HepG2 (cell line): ENCODE results near the gene NT5DC4. TPM values are rescaled to one million over a fixed set of nuclear protein-coding genes. Genes with fewer than 3 reads are reported as not detected.

Source experiments
- ATAC-seq: fragments of 200-7000 bp; cut with Tn5 transposase; 3 replicates; pipeline ENCODE4 v1.9.1; 2020; ENCODE audit warnings: mild to moderate bottlenecking, moderate library complexity
- BruUV-seq: library from RNA; stranded (reverse); fragments of 400-500 nt; replicated peaks from 2 replicates; lab custom pipeline; 2021; lab: Mats Ljungman, UMichigan
- CTCF ChIA-PET: fragments of 300-600 bp; formaldehyde crosslinking; extraction: SDS; loops from one replicate; lab custom pipeline; 2021; ENCODE audit warnings: low total read pairs, inconsistent platforms, low intra/inter-chr PET ratio; lab: Yijun Ruan, JAX
- POLR2A ChIA-PET: fragments of 350-600 bp; sonication (Branson Sonifier 250); formaldehyde crosslinking; loops from one replicate; lab custom pipeline; 2020; ENCODE audit warnings: antibody characterized with exemption, inconsistent platforms; lab: Yijun Ruan, JAX
- DNase-seq: peaks from one replicate; pipeline ENCODE4 v3.0.0-alpha.2; 2015; ENCODE audit warnings: low spot score
- FAIRE-seq: peaks from 3 replicates; lab custom pipeline; 2011; peaks lifted over from hg19 to GRCh38; lab: Jason Lieb, UNC
- H2AFZ ChIP-seq: one replicate; pipeline ENCODE4 v1.6.1; 2011; ENCODE audit warnings: low read length, inconsistent platforms
- H3K27ac ChIP-seq: fragments of 300-600 bp; 3 replicates; pipeline ENCODE4 v1.8.0; 2011; ENCODE audit warnings: mixed run types, mild to moderate bottlenecking, mixed read lengths, low read length, inconsistent platforms; ENCODE audit not compliant: insufficient read depth; ENCODE audit errors: extremely low read length
- H3K27me3 ChIP-seq, 2 experiments: fragments of 200-600 bp in 1 of 2; 2 replicates in 1 of 2; 3 replicates in 1 of 2; pipeline versions ENCODE4 v1.6.0 to v1.8.0; 2011; ENCODE audit warnings: low read length in 2 of 2, mild to moderate bottlenecking in 2 of 2, moderate library complexity in 2 of 2, inconsistent platforms in 1 of 2; ENCODE audit not compliant: insufficient read depth in 2 of 2, control insufficient read depth in 1 of 2
- H3K36me3 ChIP-seq, 2 experiments: fragments of 200-600 bp in 1 of 2; replicated peaks in 1 of 2; 2 replicates in 1 of 2; 3 replicates in 1 of 2; pipeline versions ENCODE4 v1.5.1 to v1.8.0; 2011; ENCODE audit warnings: low read length in 2 of 2, inconsistent platforms in 1 of 2; ENCODE audit not compliant: insufficient read depth in 2 of 2, control insufficient read depth in 1 of 2
- H3K4me1 ChIP-seq: 2 replicates; pipeline ENCODE4 v1.5.1; 2012; ENCODE audit warnings: low read length, inconsistent platforms; ENCODE audit not compliant: insufficient read depth
- H3K4me2 ChIP-seq: 2 replicates; pipeline ENCODE4 v1.6.0; 2011; ENCODE audit warnings: low read depth, low read length, inconsistent platforms
- H3K4me3 ChIP-seq, 3 experiments: fragments of 200-600 bp in 1 of 3; sonication (generic), shearing (Covaris generic) in 1 of 3; replicated peaks in 1 of 3; 2 replicates each; pipeline ENCODE4 v1.5.1; 2011 to 2016; ENCODE audit warnings: low read length in 3 of 3, inconsistent platforms in 2 of 3, low read depth in 2 of 3, mild to moderate bottlenecking in 2 of 3, control low read depth in 1 of 3, mixed read lengths in 1 of 3; ENCODE audit not compliant: insufficient read depth in 1 of 3
- H3K79me2 ChIP-seq: one replicate; pipeline ENCODE4 v1.6.1; 2011; ENCODE audit warnings: low read length, inconsistent platforms; ENCODE audit not compliant: insufficient read depth
- H3K9ac ChIP-seq: 2 replicates; pipeline ENCODE4 v1.6.0; 2011; ENCODE audit warnings: mild to moderate bottlenecking, low read depth, low read length, inconsistent platforms; ENCODE audit not compliant: insufficient read depth
- H3K9me3 ChIP-seq: 2 replicates; pipeline ENCODE4 v1.5.1; 2012; ENCODE audit warnings: mild to moderate bottlenecking, low read length
- H4K20me1 ChIP-seq: 2 replicates; pipeline ENCODE4 v1.6.0; 2011; ENCODE audit warnings: inconsistent platforms, mild to moderate bottlenecking, low read length, moderate library complexity; ENCODE audit not compliant: insufficient read depth
- BRCA1 ChIP-seq: sonication (generic); formaldehyde crosslinking; IDR thresholded peaks from 2 replicates; pipeline ENCODE4 v1.4.0; 2020; ENCODE audit warnings: missing genetic modification reagents
- BRF2 ChIP-seq: sonication (generic); formaldehyde crosslinking; IDR thresholded peaks from 2 replicates; pipeline ENCODE4 v1.8.1; 2022; ENCODE audit warnings: mild to moderate bottlenecking, missing genetic modification reagents
- CENPX ChIP-seq: sonication (generic); formaldehyde crosslinking; IDR thresholded peaks from 2 replicates; pipeline ENCODE4 v1.9.0; 2021; ENCODE audit warnings: mild to moderate bottlenecking, missing genetic modification reagents, moderate library complexity
- CTCF ChIP-seq: sonication (generic); formaldehyde crosslinking; IDR thresholded peaks from 2 replicates; pipeline ENCODE4 v1.5.0; 2020; ENCODE audit warnings: mild to moderate bottlenecking, missing genetic modification reagents, moderate library complexity
- ETV5 ChIP-seq: IDR thresholded peaks from 2 replicates; pipeline ENCODE4 v1.6.1; 2018; ENCODE audit warnings: missing biosample characterization, missing genetic modification reagents, inconsistent platforms, borderline replicate concordance
- KDM1A ChIP-seq: IDR thresholded peaks from 2 replicates; pipeline ENCODE4 v1.6.1; 2016; ENCODE audit warnings: missing compliant biosample characterization
- MTA3 ChIP-seq: sonication (generic); formaldehyde crosslinking; IDR thresholded peaks from 2 replicates; pipeline ENCODE4 v1.4.0; 2020; ENCODE audit warnings: missing genetic modification reagents
- NFE2L1 ChIP-seq: sonication (generic); formaldehyde crosslinking; IDR thresholded peaks from 2 replicates; pipeline ENCODE4 v1.4.0; 2020; ENCODE audit warnings: missing genetic modification reagents, mild to moderate bottlenecking, borderline replicate concordance
- RFX1 ChIP-seq: fragments of 450-650 bp; IDR thresholded peaks from 2 replicates; pipeline ENCODE4 v1.6.1; 2017
- SP4 ChIP-seq: sonication (generic); formaldehyde crosslinking; IDR thresholded peaks from 2 replicates; pipeline ENCODE4 v1.8.1; 2023; ENCODE audit warnings: mild to moderate bottlenecking, missing genetic modification reagents
- THAP9 ChIP-seq: sonication (generic); formaldehyde crosslinking; IDR thresholded peaks from 2 replicates; pipeline ENCODE4; 2020; ENCODE audit warnings: missing genetic modification reagents, mild to moderate bottlenecking, borderline replicate concordance
- TOE1 ChIP-seq: sonication (generic); formaldehyde crosslinking; IDR thresholded peaks from 2 replicates; pipeline ENCODE4 v1.4.0; 2020; ENCODE audit warnings: mild to moderate bottlenecking, missing genetic modification reagents
- ZMYM2 ChIP-seq: sonication (generic); formaldehyde crosslinking; IDR thresholded peaks from 2 replicates; pipeline ENCODE4 v1.8.0; 2022; ENCODE audit warnings: mild to moderate bottlenecking, missing genetic modification reagents
- ZMYM3 ChIP-seq: sonication (generic); formaldehyde crosslinking; IDR thresholded peaks from 2 replicates; pipeline ENCODE4 v1.5.1; 2020; ENCODE audit warnings: mild to moderate bottlenecking, missing genetic modification reagents
- ZNF382 ChIP-seq: sonication (generic); formaldehyde crosslinking; IDR thresholded peaks from 2 replicates; pipeline ENCODE4 v1.5.0; 2020; ENCODE audit warnings: missing genetic modification reagents, mild to moderate bottlenecking, borderline replicate concordance
- ZNF432 ChIP-seq: sonication (generic); formaldehyde crosslinking; IDR thresholded peaks from 2 replicates; pipeline ENCODE4 v1.5.0; 2020; ENCODE audit warnings: missing genetic modification reagents, mild to moderate bottlenecking, borderline replicate concordance
- WGBS: methylation state at CpG from one replicate; pipeline ENCODE4 v1.1.6; 2017; ENCODE audit warnings: low lambda C conversion rate; 5-methylcytosine and 5-hydroxymethylcytosine counted together
- in situ Hi-C: cut with HindIII; loops from 2 replicates; pipeline ENCODE4 v1.10.0; 2017; ENCODE audit warnings: low pct_unique_long_range_greater_than_20kb; ENCODE audit not compliant: extremely low pct_ligation_motif_present
- intact Hi-C: fragments of 100-400 bp; cut with micrococcal nuclease; formaldehyde crosslinking; loops from one replicate; pipeline ENCODE4 v1.10.0; 2022; ENCODE audit not compliant: unreplicated experiment
- polyA plus RNA-seq, 8 experiments: library from polyadenylated mRNA; depleted of rRNA in 3 of 8; stranded (reverse) in 7 of 8; unstranded in 1 of 8; fragments of >200 nt; fragmentation: Illumina TruSeq in 4 of 8; extraction: Trizol in 4 of 8; gene quantifications; 2 replicates each; pipeline versions ENCODE4 v1.2.1 to v1.2.3, GENCODE V29; 2011 to 2016; ENCODE audit warnings: low read depth in 4 of 8, missing spikeins in 1 of 8, mixed read lengths in 1 of 8; ENCODE audit not compliant: insufficient read depth in 1 of 8
- total RNA-seq, 5 experiments: library from RNA; depleted of rRNA; stranded (reverse); fragments of >200 nt; fragmentation: Illumina TruSeq; extraction: Trizol; gene quantifications; 2 replicates each; pipeline ENCODE4 v1.2.3, GENCODE V29; 2016; ENCODE audit warnings: low read depth in 1 of 5

NT5DC4 gene
- total and polyA plus RNA-seq, 2 of the 13 experiments (the other 11 are each of a cell fraction or from before 2014, with no cell fraction given) = 0.04 to 4.2 TPM

- TF ChIP-seq SP4 (no peak), BRCA1 (CRISPR knock-in tag) (no peak), ETV5 (CRISPR knock-in tag) (no peak), CTCF (CRISPR knock-in tag) (no peak), MTA3 (CRISPR knock-in tag) (no peak), ZNF432 (CRISPR knock-in tag) (no peak)
Measured at GRCh38 chr2:112720785-112721184, at the start of gene NT5DC4 (continued).

GRCh38 chr2:112671801-112672200 lies 49.0 kb upstream of the NT5DC4 start:
- CTCF ChIA-PET = no interaction called here
- no peak overlapping the region for H3K27ac ChIP-seq
- in situ Hi-C loops = no loop called here
- TF ChIP-seq ZNF382 (no peak), THAP9 (CRISPR knock-in tag) (no peak), BRF2 (no peak), CENPX (CRISPR knock-in tag) (no peak), ZMYM2 (CRISPR knock-in tag) (no peak), TOE1 (CRISPR knock-in tag) (no peak), NFE2L1 (no peak), RFX1 (no peak), KDM1A (CRISPR knock-in tag) (no peak), ZMYM3 (CRISPR knock-in tag) (no peak)

More at GRCh38 chr2:112671801-112672200, 49.0 kb upstream of the NT5DC4 start:
- Histone ChIP-seq H2AFZ (no peak overlapping the region), H3K36me3 (no peaks in the 10 kb centered on the region), H3K27me3 (no peaks in the 10 kb centered on the region; a peak in 1 of 5 replicates), H3K4me3 (no peak overlapping the region), H3K9me3 (no peaks in the 10 kb centered on the region), H3K9ac (no peak overlapping the region), H3K4me2 (no peak overlapping the region), H4K20me1 (no peaks in the 10 kb centered on the region), H3K79me2 (no peaks in the 10 kb centered on the region), H3K4me1 (peaks cover 23% of the 10 kb centered on the region)
- 60% methylated on average over 2 of the region's 2 CpGs for WGBS
- intact Hi-C loops = no loop called here
- no peak for ATAC-seq
- no TSS peak for BruUV-seq
- DNase-seq = no peak
- no peak for FAIRE-seq
- POLR2A ChIA-PET = no interaction called here
